Measurements from ENCODE around the gene CFAP46.
"Not testable (repeated sequence)": the region's sequence is repeated elsewhere in the genome, so short reads cannot be mapped to it uniquely, and the experiment has no call there.

The CFAP46 gene

DNA sequence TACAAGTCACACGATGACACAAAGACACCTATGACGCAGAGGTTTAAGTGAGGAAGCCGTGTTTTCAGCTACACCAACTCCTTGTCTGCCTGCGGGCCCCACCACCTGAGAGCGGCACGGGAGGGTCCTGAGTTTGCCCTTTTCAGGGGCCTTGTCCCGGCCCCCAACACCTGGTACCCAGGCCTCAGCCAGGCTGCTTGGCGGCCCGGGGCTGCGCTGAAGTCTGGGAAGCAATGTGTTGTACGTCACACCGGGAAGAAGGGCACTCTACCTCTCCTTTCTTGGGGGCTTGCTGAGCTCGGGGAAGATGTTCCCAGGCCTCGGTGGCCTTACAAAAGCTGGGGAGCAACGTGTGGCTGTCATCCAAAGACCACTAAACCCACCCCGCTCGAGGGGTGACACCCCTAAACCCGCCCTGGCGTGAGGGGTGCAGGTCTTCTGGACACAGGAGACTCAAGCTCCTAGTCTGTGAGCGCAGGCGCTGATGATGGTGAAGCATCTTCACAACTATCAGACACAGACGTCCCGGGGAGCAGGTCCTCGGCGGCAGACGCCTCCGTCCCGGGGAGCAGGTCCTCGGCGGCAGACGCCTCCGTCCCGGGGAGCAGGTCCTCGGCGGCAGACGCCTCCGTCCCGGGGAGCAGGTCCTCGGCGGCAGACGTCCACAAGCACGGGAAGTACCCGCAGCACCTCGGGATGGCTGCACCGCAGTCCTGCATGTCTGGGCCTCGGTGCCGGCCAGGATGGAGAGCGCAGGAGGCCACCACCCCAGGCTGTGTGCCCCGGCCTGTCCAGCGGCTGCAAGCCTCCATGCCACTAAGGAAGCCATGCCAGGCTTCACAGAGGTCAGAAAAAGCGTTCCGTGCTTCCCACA, 15.4 kb downstream of the CFAP46 start:
- no peak for DNase-seq

DNA sequence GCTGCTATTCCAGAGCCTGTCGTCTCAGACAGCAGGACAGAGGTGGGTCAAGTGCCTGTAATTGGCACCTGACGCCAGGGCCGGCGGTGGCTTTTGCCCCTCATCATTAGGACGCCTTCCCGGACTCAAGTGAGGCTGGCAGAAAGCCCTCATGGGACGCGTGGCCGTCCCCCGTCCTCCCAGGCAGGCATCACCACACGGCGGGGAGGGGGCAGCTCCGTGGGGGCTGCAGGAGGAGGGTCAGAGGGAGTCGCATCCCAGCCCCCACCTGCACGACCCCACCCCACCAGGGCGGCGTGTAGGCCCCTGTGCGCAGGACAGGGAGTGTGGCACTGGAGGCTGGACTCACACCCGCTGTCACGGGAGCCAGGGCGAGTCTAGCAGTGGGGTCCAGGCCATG, 16.3 kb downstream of the CFAP46 start:
- no peak for DNase-seq

DNA sequence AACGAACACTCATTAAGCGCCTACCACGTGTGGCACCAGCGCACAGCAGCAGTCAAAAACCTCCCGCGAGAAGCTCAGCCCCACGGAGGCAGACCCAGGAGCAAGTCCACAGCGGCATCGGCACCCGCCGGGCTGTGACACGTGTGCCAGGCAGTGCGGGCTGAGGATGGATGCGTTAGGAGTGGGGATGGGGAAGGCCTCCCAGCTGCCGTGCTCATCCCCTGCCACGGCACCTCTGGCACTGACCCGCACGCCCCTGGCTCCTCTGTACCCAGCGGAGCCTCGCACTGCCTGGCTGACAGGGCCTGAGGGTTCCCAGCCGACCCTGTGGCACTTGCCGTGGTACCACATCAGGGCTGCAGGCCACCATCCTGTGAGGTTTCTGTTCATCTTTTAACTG, 16.8 kb downstream of the CFAP46 start:
- DNase-seq = no peak

DNA sequence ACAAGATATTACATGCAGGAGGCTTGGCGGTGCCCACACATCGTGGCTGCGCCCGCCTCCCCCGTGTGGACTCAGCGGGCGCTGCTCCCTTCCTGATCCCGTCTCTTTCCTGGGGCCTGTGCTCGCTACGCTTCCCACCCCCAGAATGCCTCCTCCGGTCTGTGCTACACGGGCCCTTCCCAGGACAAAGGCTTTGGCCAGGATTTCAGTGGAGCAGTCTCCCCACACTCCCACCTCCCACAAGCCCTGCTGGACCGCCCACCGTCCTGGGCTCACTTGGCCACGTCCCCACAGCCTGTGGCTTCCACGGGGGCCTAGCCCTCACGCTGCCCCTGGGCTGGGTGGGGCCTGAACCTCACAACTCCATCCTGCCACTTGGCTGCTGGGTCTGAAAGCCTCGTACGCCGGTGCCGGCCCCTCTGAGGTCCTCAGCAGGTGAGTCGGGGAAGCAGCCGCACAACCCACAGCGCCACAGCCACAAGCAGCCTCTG, 17.3 kb downstream of the CFAP46 start:
- DNase-seq = no peak

DNA sequence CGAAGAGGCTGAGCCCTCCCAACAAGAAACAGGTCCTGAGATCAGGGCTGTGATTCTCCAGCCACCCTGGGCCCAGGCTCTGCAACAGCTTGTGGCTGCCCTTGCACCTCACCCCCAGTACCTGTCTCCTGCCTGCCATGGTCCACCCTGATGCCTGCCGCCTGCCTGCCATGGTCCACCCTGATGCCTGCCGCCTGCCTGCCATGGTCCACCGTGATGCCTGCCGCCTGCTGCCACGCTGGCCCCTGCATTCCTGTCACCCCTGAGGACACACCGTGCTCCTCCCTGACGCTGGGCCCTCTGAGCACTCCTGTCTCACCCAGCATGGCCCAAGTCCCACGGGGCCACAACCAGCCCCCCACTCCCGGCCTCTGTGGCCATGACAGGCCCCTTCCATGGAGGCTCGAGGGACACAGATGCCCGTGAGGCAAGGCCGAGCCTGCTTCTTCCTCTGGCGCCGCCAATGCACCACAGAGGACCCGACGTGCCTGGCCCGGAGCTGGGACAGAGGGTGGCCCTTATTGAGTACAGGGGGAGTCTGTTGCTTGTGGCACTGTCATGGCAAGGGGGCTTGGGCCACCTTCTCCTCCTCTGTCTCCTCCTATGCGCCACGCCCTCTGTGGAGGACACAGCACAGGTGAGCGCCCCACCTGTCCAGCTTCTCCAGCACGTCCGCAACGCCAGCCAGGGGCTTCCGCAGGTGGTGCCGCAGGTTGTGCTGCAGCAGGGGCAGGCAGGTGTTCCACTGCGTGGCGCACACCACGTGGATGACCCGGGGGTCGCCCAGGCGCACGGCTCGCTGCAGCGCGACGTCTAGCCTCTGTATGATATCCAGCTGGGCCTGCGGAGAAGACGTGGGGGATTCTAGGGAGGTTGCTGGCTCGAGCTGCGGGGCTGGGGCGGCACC, 18.1 kb downstream of the CFAP46 start:
- no peak for DNase-seq

DNA sequence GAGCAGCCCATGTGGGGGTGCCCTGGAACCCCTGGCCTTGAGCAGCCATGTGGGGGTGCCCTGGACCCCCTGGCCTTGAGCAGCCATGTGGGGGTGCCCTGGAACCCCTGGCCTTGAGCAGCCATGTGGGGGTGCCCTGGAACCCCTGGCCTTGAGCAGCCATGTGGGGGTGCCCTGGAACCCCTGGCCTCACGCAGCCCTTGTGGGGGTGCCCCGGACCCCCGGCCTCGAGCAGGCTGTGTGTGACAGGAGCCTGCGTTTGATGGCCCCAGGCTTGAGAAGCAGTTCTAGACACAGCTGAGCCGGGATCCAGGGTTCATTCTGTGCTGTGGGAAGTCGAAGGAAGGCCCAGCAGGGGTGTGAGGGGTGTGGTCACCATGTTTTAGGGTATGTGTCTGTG, 19.0 kb downstream of the CFAP46 start:
- not testable (repeated sequence) for DNase-seq

DNA sequence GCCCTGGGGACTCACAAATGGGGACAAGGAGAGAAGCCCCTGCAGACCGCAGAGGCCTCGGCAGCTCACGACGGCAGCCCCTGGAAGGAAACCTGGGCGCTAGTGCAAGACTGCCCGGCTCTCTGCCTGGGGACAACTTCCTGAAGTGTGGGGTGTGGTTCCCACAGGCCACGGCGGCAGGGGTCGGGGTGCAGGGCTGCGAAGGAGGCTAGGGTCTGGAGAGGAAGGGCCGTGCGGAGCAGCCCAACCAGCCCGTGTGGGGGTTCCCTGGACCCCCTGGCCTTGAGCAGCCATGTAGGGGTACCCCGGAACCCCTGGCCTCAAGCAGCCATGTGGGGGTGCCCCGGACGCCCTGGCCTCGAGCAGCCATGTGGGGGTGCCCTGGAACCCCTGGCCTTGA, 19.5 kb downstream of the CFAP46 start:
- no peak for DNase-seq

DNA sequence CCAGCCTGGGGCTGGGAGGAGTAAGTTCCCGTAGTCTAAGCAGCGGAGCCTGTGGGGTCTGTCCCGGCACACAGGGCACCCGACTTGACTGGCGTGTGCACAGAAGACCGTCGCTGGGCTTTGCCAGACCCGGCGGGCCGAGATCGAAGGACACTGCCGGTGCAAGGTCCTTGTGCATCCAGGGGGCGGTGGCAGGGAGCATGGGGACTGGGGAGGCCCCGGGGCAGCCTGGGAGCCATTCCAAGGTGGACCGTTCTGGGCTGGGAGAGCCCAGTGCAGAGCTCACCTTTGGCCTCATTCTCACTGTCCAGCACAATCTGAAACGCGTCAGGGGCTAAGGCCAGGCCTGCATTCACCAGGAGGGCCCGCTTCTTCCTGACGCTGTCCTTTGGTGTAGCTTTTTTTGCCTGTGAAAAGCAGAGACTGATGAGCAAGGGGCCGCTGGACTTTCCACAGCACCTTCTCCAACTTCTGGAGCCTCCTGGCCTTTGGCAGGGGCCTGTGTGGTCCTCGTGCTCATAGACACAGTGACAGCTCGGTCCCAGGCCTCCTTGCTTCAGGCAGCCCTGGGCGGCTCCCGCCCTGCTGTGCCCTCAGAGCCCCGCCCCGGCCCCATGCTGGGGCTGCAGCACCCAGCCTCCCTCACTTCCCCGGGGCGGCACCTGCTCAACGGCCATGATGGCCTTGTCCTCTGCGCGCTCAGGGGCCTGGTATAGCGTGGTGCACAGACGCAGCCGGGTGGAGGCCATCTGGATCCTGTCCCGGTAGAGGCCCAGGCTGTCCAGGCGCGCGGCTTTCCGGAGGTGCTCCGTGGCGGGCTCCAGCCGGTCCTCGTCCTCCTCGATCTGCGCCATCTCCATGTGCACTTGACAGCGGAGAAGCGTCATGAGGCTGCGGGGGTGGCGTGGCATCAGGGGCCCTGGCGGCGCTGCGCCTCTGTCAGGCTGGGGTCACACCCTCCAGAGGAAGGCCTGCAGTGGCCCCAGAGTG, 20.3 kb downstream of the CFAP46 start:
- no peak for DNase-seq

DNA sequence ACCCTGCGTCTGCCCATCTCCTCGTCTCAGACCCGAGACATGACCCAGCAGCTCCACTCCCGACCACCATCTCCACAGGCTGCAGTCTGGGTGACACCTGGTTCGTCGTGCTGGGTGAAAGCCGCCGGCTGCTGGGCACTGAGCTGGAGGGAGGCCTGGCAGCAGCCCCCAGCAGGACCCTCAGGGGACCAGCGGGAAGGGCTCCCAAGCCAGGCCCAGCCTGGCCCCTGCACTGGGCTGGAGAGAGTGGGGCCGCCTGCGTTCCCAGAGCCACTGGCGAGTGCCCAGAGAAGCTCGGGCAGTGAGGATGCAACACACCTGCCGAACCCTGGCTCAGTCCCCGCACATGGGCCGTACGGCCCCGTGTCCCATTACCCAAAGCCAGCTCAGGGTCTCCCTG, 21.3 kb downstream of the CFAP46 start:
- DNase-seq = no peak

DNA sequence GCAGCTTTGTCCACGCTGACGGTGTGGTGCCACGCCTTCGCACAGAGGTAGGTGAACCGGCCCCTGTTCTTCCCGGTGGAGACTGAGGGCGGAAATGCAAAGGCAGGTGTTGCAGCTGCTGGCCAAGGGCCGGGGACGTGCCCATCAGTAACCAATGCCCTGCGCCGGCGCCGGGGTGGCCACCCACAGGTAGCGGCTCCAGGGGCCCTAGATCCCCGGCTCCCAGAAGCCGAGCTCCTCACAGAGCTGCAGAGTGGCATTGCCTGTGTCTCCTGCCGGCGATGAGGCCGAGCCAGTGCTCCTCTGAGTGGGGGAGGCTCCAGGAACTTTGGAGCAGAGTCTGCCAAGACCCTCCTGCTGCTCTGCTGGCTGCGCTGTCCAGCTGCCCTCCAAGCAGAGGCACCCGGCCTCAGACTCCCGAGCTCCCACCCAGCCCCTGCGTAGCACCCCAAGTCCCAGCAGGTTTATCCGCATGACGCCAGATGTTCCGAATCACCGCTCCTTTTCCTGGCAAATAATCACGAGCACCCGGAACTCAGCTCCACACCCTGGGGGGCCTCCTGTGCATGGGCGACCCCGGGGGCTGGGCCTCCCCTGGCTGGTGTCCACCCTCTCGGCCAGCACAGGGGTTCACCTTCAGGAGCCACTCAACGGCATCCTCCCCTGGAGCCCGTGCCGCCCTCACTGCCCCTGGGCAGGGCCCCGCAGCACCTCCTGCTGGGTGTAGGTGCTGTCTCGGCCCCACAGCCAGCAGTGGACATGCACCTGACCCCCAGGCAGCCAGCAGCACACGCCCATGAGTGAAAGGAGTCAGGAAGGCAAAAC, 22.1 kb downstream of the CFAP46 start:
- no peak for DNase-seq

DNA sequence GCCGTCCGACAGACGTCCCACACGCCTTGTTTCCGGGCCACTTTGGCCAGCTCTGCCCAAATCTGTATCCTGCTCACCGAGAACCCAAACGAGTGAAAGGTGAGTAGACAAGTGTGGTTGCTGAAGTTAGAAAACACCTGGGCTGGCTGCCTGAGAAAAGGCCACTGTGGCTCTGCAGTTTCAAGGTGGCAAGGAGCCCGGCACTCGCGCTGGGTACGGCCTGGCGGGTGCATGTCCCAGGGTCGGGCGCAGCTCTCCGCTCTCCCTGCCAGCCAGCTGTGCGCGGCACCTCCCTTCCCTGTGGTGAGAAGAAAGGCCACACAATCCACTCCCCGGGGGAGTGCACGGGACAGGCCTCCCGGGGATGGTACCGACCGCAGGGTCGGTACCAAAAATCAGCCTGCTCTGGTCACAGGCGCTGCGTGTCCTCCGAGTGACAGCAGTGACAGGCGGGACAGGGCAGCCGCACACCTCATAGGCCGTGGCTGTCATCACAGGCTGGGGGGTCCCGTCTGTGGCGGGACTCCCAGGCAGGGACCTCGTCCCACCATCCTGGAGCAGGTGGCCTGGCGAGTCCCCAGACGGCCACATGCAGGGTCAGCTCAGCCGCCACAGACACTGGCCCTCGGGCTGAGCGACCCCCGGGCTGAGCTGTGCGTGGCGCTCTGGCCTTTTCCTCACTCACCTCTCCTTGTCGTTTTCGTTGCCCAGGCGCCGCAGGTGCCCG, 22.8 kb downstream of the CFAP46 start:
- no peak for DNase-seq

DNA sequence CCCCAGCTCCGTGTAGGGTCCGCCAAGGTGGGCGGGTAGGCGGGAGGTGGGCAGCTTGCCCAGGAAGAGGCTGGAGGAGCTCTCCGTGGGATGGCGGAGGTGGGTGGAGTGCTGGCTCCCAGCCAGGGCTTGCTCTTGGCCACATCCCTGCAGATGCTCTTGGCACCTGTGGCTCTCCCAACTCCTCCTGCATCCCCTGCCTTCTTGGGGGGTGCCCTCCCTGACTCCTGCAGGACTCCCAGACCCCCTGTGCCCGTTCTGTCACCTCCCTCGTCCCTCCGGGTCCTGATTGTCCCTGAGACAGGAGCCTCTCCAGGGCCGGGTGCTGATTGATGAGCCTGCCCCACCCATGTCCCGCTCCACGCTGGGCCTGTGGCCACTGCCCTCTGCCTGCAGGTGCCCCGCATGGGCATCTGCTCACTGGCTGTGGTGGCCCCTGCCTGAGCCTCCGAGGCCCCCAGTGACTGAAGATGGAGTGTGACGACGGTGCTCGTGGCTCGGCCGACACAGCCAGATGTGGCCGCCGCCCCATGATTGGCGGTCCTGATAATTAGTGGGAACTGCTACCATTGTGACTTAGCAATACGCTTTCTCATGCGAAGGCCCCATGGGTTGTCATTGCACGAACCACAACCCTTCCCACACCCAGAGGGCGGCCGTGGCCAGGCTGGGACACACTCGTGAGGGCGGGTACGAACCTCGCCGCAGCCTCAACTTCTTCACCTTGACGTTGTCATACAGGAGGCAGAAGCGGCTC, 23.6 kb downstream of the CFAP46 start:
- DNase-seq = no peak

DNA sequence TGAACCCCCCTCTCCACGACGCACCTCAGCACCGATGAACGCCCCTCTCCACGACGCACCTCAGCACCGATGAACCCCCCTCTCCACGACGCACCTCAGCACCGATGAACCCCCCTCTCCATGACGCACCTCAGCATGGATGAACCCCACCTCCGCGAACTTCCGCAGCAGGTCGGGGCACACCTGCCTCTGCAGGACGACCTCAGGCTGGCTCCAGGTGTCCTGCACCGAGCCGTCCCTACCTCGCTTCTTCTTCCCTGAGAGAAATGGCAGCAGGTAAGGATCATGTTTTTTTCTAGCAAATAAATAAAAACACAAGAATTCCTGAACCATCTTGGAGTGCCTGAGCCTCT, 24.1 kb downstream of the CFAP46 start:
- no peak for DNase-seq

DNA sequence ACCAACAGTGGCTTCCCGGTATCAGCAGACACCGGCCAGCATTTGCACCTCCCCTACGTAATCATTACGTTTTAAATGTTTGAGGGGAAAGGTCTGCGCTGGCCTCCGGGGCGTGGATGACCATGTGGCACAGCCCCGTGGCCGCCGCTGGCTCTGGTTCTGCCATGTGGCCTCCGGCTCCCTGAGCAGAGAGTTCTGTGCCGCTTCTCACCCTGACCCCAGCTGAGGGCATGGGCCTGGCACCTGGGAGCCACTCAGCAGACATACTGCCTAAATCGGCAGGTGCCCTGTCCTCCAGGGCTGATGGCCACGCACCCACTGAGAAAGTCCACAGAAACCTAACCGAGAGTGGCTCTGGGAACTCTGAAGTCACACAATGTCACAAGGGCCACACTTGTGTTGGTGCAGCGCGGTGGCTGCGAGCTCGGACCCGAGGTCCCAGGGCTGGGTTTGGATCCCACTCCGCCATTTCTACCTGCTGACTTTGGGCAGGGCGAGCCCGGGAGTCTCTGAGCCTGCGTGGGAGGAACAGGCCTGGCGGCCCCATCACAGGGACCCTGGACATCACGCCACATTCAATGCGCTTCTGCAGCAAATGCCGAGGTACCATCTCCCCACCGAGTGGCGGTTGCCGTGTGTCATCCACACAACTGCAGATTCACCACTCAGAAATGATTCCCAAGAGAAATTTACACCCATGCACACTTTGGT, 25.3 kb downstream of the CFAP46 start:
- no peak for DNase-seq

DNA sequence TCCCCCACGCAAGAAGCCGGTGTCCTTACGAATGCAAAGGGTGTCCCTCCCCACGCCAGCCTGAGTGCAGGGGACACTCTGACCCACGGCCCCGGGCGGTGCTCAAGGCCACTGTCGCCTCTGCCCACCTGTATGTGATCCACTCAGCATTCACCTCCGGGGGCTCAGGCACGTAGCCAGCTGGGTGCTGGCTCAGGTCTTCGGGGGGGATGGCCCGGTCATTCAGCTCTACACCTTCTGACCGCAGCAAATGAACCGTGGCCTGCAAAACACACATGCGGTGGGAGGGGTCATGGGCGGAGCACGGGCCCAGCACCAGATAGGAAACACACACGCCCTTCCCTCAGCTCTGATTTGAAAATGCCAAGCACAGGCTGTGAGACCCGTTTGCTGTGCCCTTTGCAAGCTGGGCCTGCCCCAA, 25.9 kb downstream of the CFAP46 start:
- DNase-seq = no peak

DNA sequence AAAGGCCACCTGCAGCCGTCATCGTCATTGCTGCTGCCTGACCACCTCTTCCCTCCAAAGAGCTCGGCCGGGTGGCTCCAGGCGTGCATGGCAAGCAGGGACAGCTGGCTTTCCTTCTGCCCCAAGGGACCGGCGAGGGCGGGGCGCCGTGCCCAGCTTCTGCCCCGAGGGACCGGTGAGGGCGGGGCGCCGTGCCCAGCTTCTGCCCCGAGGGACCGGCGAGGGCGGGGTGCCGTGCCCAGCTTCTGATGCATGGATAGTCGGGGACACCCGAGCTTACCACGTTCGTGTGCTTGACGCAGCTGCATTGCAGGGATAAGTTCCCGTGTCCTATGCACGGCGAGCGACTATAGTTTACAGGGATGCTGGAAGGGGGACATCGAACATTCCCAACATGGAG, 27.0 kb downstream of the CFAP46 start:
- no peak for DNase-seq

DNA sequence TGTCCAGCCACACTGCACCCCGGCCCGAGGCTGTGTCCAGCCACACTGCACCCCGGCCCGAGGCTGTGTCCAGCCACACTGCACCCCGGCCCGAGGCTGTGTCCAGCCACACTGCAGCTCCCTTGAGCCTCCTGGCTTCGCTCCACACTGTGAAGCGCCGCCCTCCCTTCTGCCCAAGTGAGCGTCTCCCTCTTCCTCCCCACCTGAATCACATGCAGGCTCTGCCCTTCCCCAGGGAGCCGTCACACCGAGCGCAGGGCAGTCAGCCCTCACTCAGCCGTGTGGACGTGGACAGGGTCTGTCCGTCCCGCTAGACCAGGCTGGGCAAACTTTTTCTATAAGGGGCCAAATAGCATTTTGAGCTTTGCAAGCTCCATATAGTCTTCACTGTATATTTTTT, 27.6 kb downstream of the CFAP46 start:
- no peak for DNase-seq

DNA sequence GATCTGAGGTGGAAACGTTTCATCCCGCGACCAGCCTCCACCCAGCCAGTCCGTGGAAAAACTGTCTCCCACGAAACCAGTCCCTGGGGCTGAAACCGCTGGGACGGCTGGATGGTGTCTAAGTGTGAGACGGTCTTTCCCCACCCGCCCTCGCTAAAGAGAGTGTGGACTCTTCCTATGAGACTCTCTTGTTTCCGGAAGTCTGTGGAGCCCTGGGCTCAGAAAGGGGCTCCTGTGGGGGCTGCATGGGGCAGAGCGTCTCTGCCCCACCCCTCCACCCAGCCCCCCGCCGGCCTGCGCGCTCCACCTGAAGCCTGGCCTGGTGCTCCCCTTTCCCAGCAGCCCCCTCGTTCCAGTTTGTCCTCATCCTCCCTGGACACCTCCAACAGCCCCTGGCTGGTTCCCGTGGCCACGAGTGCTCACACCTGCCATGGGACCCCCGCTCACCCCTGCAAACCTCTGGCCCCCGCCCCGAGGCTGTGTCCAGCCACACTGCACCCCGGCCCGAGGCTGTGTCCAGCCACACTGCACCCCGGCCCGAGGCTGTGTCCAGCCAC, 28.7 kb downstream of the CFAP46 start:
- no peak for DNase-seq

All from cortex of kidney (tissue), 1 donor.